Measurements from ENCODE around the gene PTPRG. TPM values are rescaled to one million over a fixed set of nuclear protein-coding genes. Genes with fewer than 3 reads are reported as not detected.

PTPRG gene
- total RNA-seq, 1 experiment from 2014 or later, result 69.3 TPM

- no peak overlapping the region; a peak in 1 of 5 replicates for H3K4me3 Mint-ChIP-seq
- peaks cover 88 to 90% of the 10 kb centered on the region in 2 experiments for H3K4me1 Mint-ChIP-seq
- H3K27ac Mint-ChIP-seq, result peak overlapping the region in 1 of 3 experiments; percentile 63; a peak in 1 of 7 replicates
Measured at GRCh38 chr3:61687206-61687605, 125.8 kb downstream of the PTPRG start.

More at GRCh38 chr3:61687206-61687605, 125.8 kb downstream of the PTPRG start:
- Histone ChIP-seq H2BK5ac (ENCODE audit: insufficient read length, low read length) (no peak overlapping the region), H4K91ac (ENCODE audit: insufficient read length, low read depth, low read length) (no peak overlapping the region), H3K18ac (ENCODE audit: insufficient read length, low read depth, low read length) (no peak overlapping the region), H3K23me2 (ENCODE audit: insufficient read length, low read depth, low read length, poor library complexity, severe bottlenecking) (no peaks in the 10 kb centered on the region), H2BK15ac (ENCODE audit: low read depth, low read length) (no peak overlapping the region), H3K79me2 (ENCODE audit: insufficient read depth, low read length) (peaks cover 45% of the 10 kb centered on the region; the same call in 1 of the 2 replicates), H3K9ac (ENCODE audit: extremely low read depth, insufficient read length, low read length) (no peak overlapping the region), H3K4me1 (ENCODE audit: insufficient read depth, low read length) (peaks cover 49% of the 10 kb centered on the region), H3K4me2 (ENCODE audit: insufficient read depth, insufficient read length, low read length) (no peak overlapping the region), H3K23ac (ENCODE audit: insufficient read length, low read depth, low read length) (no peak overlapping the region), H3T11ph (ENCODE audit: low read length) (no peak overlapping the region), H2BK120ac (ENCODE audit: low read depth, low read length, poor library complexity, severe bottlenecking) (no peak overlapping the region), H3K79me1 (ENCODE audit: insufficient read depth, low read depth, low read length, poor library complexity, severe bottlenecking) (peaks cover 9% of the 10 kb centered on the region), H3K14ac (ENCODE audit: insufficient read depth, low read length) (no peak overlapping the region; the same call in 1 of the 2 replicates), H2AK5ac (ENCODE audit: insufficient read length, low read length) (no peak overlapping the region), H2BK12ac (ENCODE audit: insufficient read length, low read depth, low read length) (no peak overlapping the region), H3K27me3 (ENCODE audit: insufficient read depth, low read length) (no peaks in the 10 kb centered on the region), H3K56ac (ENCODE audit: insufficient read length, low read depth, low read length) (no peak overlapping the region), H2AFZ (ENCODE audit: low read length) (no peak overlapping the region), H4K5ac (ENCODE audit: insufficient read length, low read depth, low read length) (no peak overlapping the region), H2BK20ac (ENCODE audit: low read depth, low read length, poor library complexity, severe bottlenecking) (no peak overlapping the region), H3K4ac (ENCODE audit: low read depth, low read length) (no peak overlapping the region), H3K9me3 (ENCODE audit: control insufficient read depth, low read depth, low read length) (no peaks in the 10 kb centered on the region), H4K8ac (replicated peaks; ENCODE audit: insufficient read length, low read depth, low read length) (no peak overlapping the region), H3K27ac (ENCODE audit: insufficient read length, low read depth, low read length) (peak overlapping the region; percentile 61), H4K20me1 (ENCODE audit: control insufficient read depth, insufficient read depth, insufficient read length) (peaks cover 2% of the 10 kb centered on the region)
- peaks cover 37% of the 10 kb centered on the region for H3K27me3 Mint-ChIP-seq (ENCODE audit: low read depth)
- WGBS (ENCODE audit: extremely low coverage, insufficient read length, low lambda C conversion rate), result no CpG with 5 or more reads among the region's 2 CpGs
- no peak for DNase-seq
- peaks cover 5 to 9% (median 7%) of the 10 kb centered on the region in 3 experiments; a peak in 5 of 7 replicates for H3K36me3 Mint-ChIP-seq (ENCODE audit: insufficient read depth in 1 of 3, low read depth in 3 of 3)
- TF ChIP-seq CTCF (conservative IDR thresholded peaks at IDR 0.05), result no peak
- H3K9me3 Mint-ChIP-seq, result no peaks in the 10 kb centered on the region
